Left ventricle myocardium inferior (tissue), 1 donor: ENCODE measurements around the gene KRTAP4-16. TPM values are rescaled to one million over a fixed set of nuclear protein-coding genes. Genes with fewer than 3 reads are reported as not detected.
"Not testable (repeated sequence)": the region's sequence is repeated elsewhere in the genome, so short reads cannot be mapped to it uniquely, and the experiment has no call there.

Experiments
- DNase-seq: peaks from one replicate; pipeline ENCODE4 v3.0.0-alpha.2; 2020
- H3K27ac ChIP-seq: fragments of 200-600 bp; replicated peaks from 2 replicates; pipeline ENCODE4 v1.8.0; 2021
- H3K27me3 ChIP-seq: fragments of 200-600 bp; 2 replicates; pipeline ENCODE4 v1.8.0; 2021; ENCODE audit warnings: low read depth
- H3K36me3 ChIP-seq: fragments of 200-600 bp; 2 replicates; pipeline ENCODE4 v1.8.0; 2021
- H3K4me1 ChIP-seq: fragments of 200-600 bp; 2 replicates; pipeline ENCODE4 v1.8.0; 2021
- H3K4me3 ChIP-seq: fragments of 200-600 bp; 2 replicates; pipeline ENCODE4 v1.8.0; 2021; ENCODE audit warnings: mild to moderate bottlenecking, moderate library complexity
- H3K9me3 ChIP-seq: fragments of 200-600 bp; replicated peaks from 2 replicates; pipeline ENCODE4 v1.8.0; 2021
- intact Hi-C: fragments of 100-400 bp; cut with micrococcal nuclease; formaldehyde crosslinking; loops from one replicate; pipeline ENCODE4 v1.11.0; 2022
- total RNA-seq: library from RNA; stranded (reverse); fragmentation: NEBNext Ultra II Directional; extraction: Animal tissue kit (Norgen Biotek cat#: 25700); gene quantifications from one replicate; pipeline ENCODE4 v1.2.1, GENCODE V29; 2021
- TF ChIP-seq, protein P1 (sequence below): fragments of 200-600 bp; IDR thresholded peaks from 2 replicates; pipeline ENCODE4 v1.8.0; 2021; ENCODE audit warnings: antibody characterized with exemption, mild to moderate bottlenecking, borderline replicate concordance
- donor health status: DM: no; HTN: yes; CAD: no; lungs with severe emphysema.

Gene KRTAP4-16
- total RNA-seq, 1 donor from 2014 or later: not detected

DNA sequence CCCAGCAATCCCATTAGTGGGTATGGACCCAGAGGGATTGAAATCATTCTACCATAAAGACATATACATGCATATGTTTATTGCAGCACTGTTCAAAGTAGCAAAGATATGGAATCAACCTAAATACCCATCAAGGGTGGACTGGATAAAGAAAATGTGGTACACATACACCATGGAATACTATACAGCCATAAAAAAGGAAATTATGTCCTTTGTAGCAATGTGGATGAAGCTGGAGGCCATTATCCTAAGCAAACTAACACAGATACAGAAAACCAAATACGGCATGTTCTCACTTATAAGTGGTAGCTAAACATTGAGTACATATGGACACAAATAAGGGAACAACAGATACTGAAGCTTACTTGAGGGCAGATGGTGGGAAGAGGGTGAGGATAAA lies 44.5 kb downstream of the KRTAP4-16 start:
- peaks cover 91% of the 10 kb centered on the region for H3K27me3 ChIP-seq
- DNase-seq: no peak
- no peak overlapping the region for H3K27ac ChIP-seq
- H3K4me3 ChIP-seq: no peak overlapping the region
- intact Hi-C loops: no loop called here
- TF ChIP-seq, protein P1, sequence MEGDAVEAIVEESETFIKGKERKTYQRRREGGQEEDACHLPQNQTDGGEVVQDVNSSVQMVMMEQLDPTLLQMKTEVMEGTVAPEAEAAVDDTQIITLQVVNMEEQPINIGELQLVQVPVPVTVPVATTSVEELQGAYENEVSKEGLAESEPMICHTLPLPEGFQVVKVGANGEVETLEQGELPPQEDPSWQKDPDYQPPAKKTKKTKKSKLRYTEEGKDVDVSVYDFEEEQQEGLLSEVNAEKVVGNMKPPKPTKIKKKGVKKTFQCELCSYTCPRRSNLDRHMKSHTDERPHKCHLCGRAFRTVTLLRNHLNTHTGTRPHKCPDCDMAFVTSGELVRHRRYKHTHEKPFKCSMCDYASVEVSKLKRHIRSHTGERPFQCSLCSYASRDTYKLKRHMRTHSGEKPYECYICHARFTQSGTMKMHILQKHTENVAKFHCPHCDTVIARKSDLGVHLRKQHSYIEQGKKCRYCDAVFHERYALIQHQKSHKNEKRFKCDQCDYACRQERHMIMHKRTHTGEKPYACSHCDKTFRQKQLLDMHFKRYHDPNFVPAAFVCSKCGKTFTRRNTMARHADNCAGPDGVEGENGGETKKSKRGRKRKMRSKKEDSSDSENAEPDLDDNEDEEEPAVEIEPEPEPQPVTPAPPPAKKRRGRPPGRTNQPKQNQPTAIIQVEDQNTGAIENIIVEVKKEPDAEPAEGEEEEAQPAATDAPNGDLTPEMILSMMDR: no peak
- peaks cover 14% of the 10 kb centered on the region for H3K9me3 ChIP-seq
- H3K36me3 ChIP-seq: no peaks in the 10 kb centered on the region
- H3K4me1 ChIP-seq: no peaks in the 10 kb centered on the region

DNA sequence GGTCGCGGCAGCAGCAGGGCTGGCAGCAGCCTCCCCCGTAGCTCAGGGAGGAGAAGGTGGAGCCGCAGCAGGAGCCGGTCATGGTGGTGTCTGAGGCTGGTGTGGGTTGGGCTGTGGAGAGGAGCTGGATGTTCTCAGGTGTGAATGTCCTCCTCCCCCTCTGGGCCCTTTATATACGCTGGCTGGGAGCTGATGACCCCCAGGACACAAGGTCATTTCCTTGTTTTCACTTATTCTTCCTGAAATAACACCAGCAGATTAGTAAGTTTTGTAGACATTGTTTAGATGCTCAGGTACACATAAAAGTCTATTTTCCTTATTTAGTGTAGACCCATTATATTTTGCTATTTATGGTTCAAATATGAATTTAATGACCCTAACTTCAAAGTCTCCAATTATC lies 46.9 kb downstream of the KRTAP4-16 start, which contains the start of gene KRTAP2-2:
TSS of gene KRTAP2-2 (minus strand) at position 101 of the 400 bp plus-strand sequence. CDS start at position 82, 19 bp downstream.
- H3K4me3 ChIP-seq, DNase-seq, H3K4me1 ChIP-seq, H3K36me3 ChIP-seq, H3K27ac ChIP-seq, intact Hi-C loops: not testable (repeated sequence)
- Histone ChIP-seq H3K27me3 (peaks cover 71% of the 10 kb centered on the region), H3K9me3 (peaks cover 14% of the 10 kb centered on the region)

DNA sequence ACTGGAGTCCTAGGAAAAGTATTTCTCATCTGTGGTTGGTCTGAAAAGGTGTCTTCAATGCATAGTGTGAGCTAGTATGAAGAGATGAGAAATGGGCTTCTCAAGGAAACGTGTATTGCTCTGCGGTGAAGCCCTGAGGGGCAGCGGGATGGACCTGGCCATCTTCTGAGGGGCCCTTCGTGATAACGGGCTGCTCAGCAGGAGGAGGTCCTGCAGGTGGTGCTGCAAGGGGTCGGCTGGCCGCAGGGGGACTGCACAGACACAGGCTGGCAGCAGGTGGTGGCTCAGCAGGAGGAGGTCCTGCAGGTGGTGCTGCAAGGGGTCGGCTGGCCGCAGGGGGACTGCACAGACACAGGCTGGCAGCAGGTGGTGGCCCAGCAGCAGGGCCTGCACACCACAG lies 47.5 kb downstream of the KRTAP4-16 start:
- Histone ChIP-seq H3K27me3 (peaks cover 73% of the 10 kb centered on the region), H3K9me3 (peaks cover 14% of the 10 kb centered on the region)
- H3K4me3 ChIP-seq, H3K27ac ChIP-seq, H3K36me3 ChIP-seq, DNase-seq, H3K4me1 ChIP-seq, intact Hi-C loops: not testable (repeated sequence)

DNA sequence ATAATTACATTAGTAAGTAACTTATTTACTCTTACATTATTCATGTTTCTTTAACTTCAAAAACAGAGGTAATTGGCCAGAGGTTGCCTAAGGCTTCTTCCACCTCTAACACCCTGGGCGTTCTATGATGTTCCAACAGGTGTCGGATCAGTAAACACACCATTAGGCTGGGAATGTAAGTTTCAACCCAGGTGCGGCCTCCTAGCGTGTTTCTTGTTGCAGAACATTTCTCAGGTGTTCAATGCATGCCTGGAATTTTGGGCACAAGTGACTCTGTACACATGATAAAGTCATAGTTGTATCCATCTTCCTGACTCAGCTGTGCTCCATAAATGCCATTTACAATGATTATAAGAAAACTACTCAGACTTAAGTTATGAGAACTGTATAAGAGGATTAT lies 48.0 kb downstream of the KRTAP4-16 start:
- Histone ChIP-seq H3K4me3 (no peak overlapping the region), H3K27me3 (peaks cover 73% of the 10 kb centered on the region), H3K27ac (no peak overlapping the region), H3K4me1 (no peaks in the 10 kb centered on the region), H3K9me3 (peaks cover 14% of the 10 kb centered on the region), H3K36me3 (no peaks in the 10 kb centered on the region)
- TF ChIP-seq, protein P1: no peak
- intact Hi-C loops: no loop called here
- no peak for DNase-seq

DNA sequence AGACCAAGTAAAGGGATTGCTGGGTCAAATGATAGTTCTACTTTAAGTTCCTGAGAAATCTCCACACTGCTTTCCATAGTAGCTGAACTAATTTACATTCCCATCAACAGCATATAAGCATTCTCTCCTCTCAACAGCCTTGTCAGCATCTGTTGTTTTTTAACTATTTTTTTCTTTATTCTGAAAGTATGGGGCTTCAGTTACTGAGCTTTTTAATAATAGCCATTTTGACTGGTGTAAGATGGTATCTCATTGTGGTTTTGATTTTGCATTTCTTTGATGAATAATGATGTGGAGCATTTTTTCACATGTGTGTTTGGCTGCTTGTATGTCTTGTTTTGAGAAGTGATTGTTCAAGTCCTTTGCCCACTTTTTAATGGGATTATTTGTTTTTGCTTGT lies 49.4 kb downstream of the KRTAP4-16 start:
- Histone ChIP-seq H3K27me3 (peaks cover 73% of the 10 kb centered on the region), H3K27ac (no peak overlapping the region), H3K4me1 (no peaks in the 10 kb centered on the region), H3K9me3 (peaks cover 11% of the 10 kb centered on the region), H3K4me3 (no peak overlapping the region), H3K36me3 (no peaks in the 10 kb centered on the region)
- TF ChIP-seq, protein P1: no peak
- DNase-seq: no peak
- intact Hi-C loops: no loop called here

Other genes with a start within 250 kb of the KRTAP4-16 start
- not detected for gene KRT12, start 235.0 kb downstream of the KRTAP4-16 start, total RNA-seq
- not detected for gene KRT20, start 217.0 kb downstream of the KRTAP4-16 start, total RNA-seq
- gene KRT23, start 164.6 kb downstream of the KRTAP4-16 start, total RNA-seq: 0.33 TPM
- gene KRT39, start 135.3 kb downstream of the KRTAP4-16 start, total RNA-seq: not detected
- gene KRT40, start 117.9 kb downstream of the KRTAP4-16 start, total RNA-seq: not detected
- gene KRTAP3-3, start 108.0 kb downstream of the KRTAP4-16 start, total RNA-seq: not detected
- not detected for gene KRTAP3-2, start 102.3 kb downstream of the KRTAP4-16 start, total RNA-seq
- not detected for gene KRTAP3-1, start 93.1 kb downstream of the KRTAP4-16 start, total RNA-seq
- gene KRTAP1-5, start 75.0 kb downstream of the KRTAP4-16 start, total RNA-seq: not detected
- gene KRTAP1-4, start 72.0 kb downstream of the KRTAP4-16 start, total RNA-seq: not detected
- gene KRTAP1-3, start 67.3 kb downstream of the KRTAP4-16 start, total RNA-seq: not detected
- not detected for gene KRTAP1-1, start 60.8 kb downstream of the KRTAP4-16 start, total RNA-seq
- gene KRTAP2-1, start 54.9 kb downstream of the KRTAP4-16 start, total RNA-seq: not detected
- not detected for gene KRTAP2-2, start 47.0 kb downstream of the KRTAP4-16 start, total RNA-seq
- gene KRTAP2-3, start 42.1 kb downstream of the KRTAP4-16 start, total RNA-seq: not detected
- not detected for gene KRTAP2-4, start 36.3 kb downstream of the KRTAP4-16 start, total RNA-seq
- not detected for gene KRTAP4-7, start 18.1 kb downstream of the KRTAP4-16 start, total RNA-seq
- not detected for gene KRTAP4-8, start 4.1 kb downstream of the KRTAP4-16 start, total RNA-seq
- gene KRTAP4-9, start 3.2 kb upstream of the KRTAP4-16 start, total RNA-seq: not detected
- not detected for gene KRTAP4-11, start 16.2 kb upstream of the KRTAP4-16 start, total RNA-seq
- not detected for gene KRTAP4-12, start 22.0 kb upstream of the KRTAP4-16 start, total RNA-seq
- not detected for gene KRTAP4-6, start 38.3 kb upstream of the KRTAP4-16 start, total RNA-seq
- not detected for gene KRTAP4-5, start 47.6 kb upstream of the KRTAP4-16 start, total RNA-seq
- not detected for gene KRTAP4-4, start 58.5 kb upstream of the KRTAP4-16 start, total RNA-seq
- not detected for gene KRTAP4-3, start 66.0 kb upstream of the KRTAP4-16 start, total RNA-seq
- gene KRTAP4-2, start 76.0 kb upstream of the KRTAP4-16 start, total RNA-seq: not detected
- not detected for gene KRTAP4-1, start 82.7 kb upstream of the KRTAP4-16 start, total RNA-seq
- not detected for gene KRTAP9-1, start 87.7 kb upstream of the KRTAP4-16 start, total RNA-seq
- gene KRTAP9-2, start 124.4 kb upstream of the KRTAP4-16 start, total RNA-seq: not detected
- gene KRTAP9-3, start 130.2 kb upstream of the KRTAP4-16 start, total RNA-seq: not detected
- not detected for gene KRTAP9-8, start 135.8 kb upstream of the KRTAP4-16 start, total RNA-seq
- not detected for gene KRTAP9-4, start 147.5 kb upstream of the KRTAP4-16 start, total RNA-seq
- not detected for gene KRTAP9-9, start 153.2 kb upstream of the KRTAP4-16 start, total RNA-seq
- not detected for gene KRTAP9-6, start 163.2 kb upstream of the KRTAP4-16 start, total RNA-seq
- gene KRTAP9-7, start 173.5 kb upstream of the KRTAP4-16 start, total RNA-seq: not detected
- not detected for gene KRTAP29-1, start 200.6 kb upstream of the KRTAP4-16 start, total RNA-seq
- gene KRTAP16-1, start 207.1 kb upstream of the KRTAP4-16 start, total RNA-seq: not detected
- not detected for gene KRTAP17-1, start 213.5 kb upstream of the KRTAP4-16 start, total RNA-seq
- not detected for gene KRT33A, start 248.6 kb upstream of the KRTAP4-16 start, total RNA-seq